Measurements from ENCODE around the gene TEFM. TPM values are rescaled to one million over a fixed set of nuclear protein-coding genes. Genes with fewer than 3 reads are reported as not detected.

TEFM gene
- total RNA-seq, 1 experiment from 2014 or later = 18.6 TPM

DNA sequence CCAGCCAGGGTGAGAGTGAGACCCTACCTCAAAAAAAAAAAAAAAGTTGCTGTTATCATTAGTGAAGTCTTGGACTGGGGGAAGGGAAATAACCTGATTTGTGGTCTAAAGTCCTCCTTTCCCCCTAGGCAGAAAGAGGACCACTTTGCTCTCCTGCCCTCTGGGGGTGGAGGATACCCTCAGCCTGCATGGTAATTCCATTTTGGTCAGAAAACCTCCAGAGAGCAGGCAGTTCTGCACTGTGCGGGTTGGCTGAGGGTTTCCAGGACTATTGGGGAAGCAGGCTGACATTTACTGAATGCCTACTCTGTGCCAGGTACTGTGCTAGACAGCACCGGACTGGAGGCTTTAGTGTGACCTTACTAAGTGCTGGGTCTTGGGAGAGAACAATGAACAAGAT is 18.3 kb upstream of the TEFM start:
- no peak for DNase-seq
- Mint-ChIP-seq H3K4me1 (ENCODE audit: low read depth, unreplicated experiment) (peaks cover 11% of the 10 kb centered on the region), H3K27ac (ENCODE audit: unreplicated experiment) (no peak overlapping the region), H3K4me3 (ENCODE audit: low read depth, unreplicated experiment) (no peak overlapping the region), H3K9me3 (ENCODE audit: low read depth, unreplicated experiment) (no peaks in the 10 kb centered on the region), H3K27me3 (ENCODE audit: unreplicated experiment) (peaks cover 67% of the 10 kb centered on the region), H3K36me3 (ENCODE audit: insufficient read depth, unreplicated experiment) (peaks cover 4% of the 10 kb centered on the region)
- TF ChIP-seq, protein P1, sequence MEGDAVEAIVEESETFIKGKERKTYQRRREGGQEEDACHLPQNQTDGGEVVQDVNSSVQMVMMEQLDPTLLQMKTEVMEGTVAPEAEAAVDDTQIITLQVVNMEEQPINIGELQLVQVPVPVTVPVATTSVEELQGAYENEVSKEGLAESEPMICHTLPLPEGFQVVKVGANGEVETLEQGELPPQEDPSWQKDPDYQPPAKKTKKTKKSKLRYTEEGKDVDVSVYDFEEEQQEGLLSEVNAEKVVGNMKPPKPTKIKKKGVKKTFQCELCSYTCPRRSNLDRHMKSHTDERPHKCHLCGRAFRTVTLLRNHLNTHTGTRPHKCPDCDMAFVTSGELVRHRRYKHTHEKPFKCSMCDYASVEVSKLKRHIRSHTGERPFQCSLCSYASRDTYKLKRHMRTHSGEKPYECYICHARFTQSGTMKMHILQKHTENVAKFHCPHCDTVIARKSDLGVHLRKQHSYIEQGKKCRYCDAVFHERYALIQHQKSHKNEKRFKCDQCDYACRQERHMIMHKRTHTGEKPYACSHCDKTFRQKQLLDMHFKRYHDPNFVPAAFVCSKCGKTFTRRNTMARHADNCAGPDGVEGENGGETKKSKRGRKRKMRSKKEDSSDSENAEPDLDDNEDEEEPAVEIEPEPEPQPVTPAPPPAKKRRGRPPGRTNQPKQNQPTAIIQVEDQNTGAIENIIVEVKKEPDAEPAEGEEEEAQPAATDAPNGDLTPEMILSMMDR (IDR thresholded peaks at IDR 0.05; ENCODE audit: unreplicated experiment) = no peak
- no TSS peak for BruUV-seq (replicated peaks)
- CTCF ChIA-PET = no interaction called here
- intact Hi-C loops (cut with micrococcal nuclease; ENCODE audit: unreplicated experiment) = no loop called here

DNA sequence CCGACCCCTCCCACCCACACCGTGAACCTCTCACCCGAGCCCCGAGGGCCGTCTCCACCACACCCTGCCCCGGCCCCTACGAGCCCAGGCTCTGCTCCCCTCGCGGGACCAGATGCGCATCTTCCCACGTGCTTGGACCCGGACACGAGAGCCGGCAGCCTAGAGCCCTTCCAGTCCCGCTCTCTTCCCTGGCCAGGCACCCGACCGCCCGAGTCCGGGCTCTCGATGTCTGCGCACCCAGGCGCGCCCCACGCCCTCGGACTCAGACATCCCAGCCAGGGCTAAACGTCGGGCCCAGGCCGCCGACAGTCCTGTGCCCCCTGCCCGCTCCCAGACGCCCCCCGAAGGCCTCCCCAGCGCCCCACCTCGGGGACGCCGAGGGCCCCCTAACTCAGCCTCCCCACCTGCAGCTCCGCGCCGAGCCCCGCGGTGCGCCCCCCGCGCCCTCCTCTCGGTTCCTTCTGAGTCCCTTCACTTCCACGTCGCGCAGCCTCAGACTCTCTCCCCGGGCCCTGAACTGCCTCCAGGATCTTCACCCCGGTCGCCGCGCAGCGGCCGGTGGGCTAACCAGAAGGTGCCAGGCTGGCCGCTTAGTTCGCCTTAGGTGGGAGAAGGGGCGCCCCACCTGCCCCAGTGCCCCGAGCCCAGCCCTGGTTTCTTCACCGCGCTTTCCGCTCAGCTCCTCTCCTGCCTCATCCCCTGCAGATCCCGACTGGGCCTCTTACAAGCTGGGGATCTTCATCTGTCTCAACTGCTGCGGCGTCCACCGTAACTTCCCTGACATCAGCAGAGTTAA is 16.4 kb upstream of the TEFM start:
- Mint-ChIP-seq H3K27ac (ENCODE audit: unreplicated experiment) (no peak overlapping the region), H3K27me3 (ENCODE audit: unreplicated experiment) (peaks cover 67% of the 10 kb centered on the region)

DNA sequence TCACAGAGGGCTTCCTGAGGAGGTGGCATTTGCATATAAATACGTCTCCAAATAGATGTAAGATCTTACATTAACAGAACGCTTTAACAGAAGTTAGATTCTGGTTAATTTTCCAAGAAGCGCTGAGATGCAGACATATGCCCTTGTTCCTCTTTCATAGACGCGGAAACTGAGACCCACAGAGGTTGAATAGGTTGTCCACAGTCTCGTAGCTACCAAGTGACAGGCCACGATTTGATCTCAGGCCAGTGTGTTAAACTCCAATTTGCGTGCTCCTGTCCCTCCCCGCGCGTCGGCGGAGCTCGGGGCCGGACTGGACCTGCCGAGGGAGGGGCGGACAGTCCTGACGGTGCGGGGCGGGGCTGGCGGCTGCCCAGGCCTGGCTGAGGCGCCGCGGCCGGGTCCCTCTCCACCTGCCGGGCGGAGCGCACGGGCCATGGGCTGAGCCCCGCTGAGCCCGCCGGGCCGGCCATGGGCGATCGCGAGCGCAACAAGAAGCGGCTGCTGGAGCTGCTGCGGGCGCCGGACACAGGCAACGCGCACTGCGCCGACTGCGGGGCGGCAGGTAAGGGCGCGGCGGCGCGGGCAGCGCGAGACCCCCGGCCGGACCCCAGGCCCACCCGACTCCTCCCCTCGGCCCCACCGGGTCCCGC is 15.6 kb upstream of the TEFM start, which contains the start of gene ADAP2:
Gene ADAP2, plus strand, starts transcription at position 402 of the 653 bp plus-strand sequence. Its CDS starts 70 bp downstream, at position 472.
- Mint-ChIP-seq H3K36me3 (ENCODE audit: insufficient read depth, unreplicated experiment) (peaks cover 4% of the 10 kb centered on the region), H3K9me3 (ENCODE audit: low read depth, unreplicated experiment) (no peaks in the 10 kb centered on the region), H3K27ac (ENCODE audit: unreplicated experiment) (no peak within 1 kb of the TSS), H3K4me3 (ENCODE audit: low read depth, unreplicated experiment) (peak within 1 kb of the TSS; percentile 76), H3K4me1 (ENCODE audit: low read depth, unreplicated experiment) (peaks cover 11% of the 10 kb centered on the region), H3K27me3 (ENCODE audit: unreplicated experiment) (peaks cover 59% of the 10 kb centered on the region)
- TF ChIP-seq, protein P1 (IDR thresholded peaks at IDR 0.05; ENCODE audit: unreplicated experiment) = no peak
- intact Hi-C loops (cut with micrococcal nuclease; ENCODE audit: unreplicated experiment) = no loop called here
- no TSS peak for BruUV-seq (replicated peaks)
- peak; percentile 60 for DNase-seq
- CTCF ChIA-PET = interaction anchor here (0.6 kb wide), 1 partner anchor 80 kb away, joined by 6 read pairs; no protein-coding TSS in a partner anchor

More for the DNA sequence above, 16.4 kb upstream of the TEFM start:
- intact Hi-C loops (cut with micrococcal nuclease; ENCODE audit: unreplicated experiment) = no loop called here
- peaks cover 11% of the 10 kb centered on the region for H3K4me1 Mint-ChIP-seq (ENCODE audit: low read depth, unreplicated experiment)
- peak; percentile 15 for DNase-seq
- H3K9me3 Mint-ChIP-seq (ENCODE audit: low read depth, unreplicated experiment) = no peaks in the 10 kb centered on the region
- peak overlapping the region; percentile 76 for H3K4me3 Mint-ChIP-seq (ENCODE audit: low read depth, unreplicated experiment)
- CTCF ChIA-PET = interaction anchor here (0.6 kb wide), 1 partner anchor 79 kb away, joined by 6 read pairs; no protein-coding TSS in a partner anchor
- no TSS peak for BruUV-seq (replicated peaks)
- TF ChIP-seq, protein P1 (IDR thresholded peaks at IDR 0.05; ENCODE audit: unreplicated experiment) = no peak
- H3K36me3 Mint-ChIP-seq (ENCODE audit: insufficient read depth, unreplicated experiment) = peaks cover 4% of the 10 kb centered on the region

DNA sequence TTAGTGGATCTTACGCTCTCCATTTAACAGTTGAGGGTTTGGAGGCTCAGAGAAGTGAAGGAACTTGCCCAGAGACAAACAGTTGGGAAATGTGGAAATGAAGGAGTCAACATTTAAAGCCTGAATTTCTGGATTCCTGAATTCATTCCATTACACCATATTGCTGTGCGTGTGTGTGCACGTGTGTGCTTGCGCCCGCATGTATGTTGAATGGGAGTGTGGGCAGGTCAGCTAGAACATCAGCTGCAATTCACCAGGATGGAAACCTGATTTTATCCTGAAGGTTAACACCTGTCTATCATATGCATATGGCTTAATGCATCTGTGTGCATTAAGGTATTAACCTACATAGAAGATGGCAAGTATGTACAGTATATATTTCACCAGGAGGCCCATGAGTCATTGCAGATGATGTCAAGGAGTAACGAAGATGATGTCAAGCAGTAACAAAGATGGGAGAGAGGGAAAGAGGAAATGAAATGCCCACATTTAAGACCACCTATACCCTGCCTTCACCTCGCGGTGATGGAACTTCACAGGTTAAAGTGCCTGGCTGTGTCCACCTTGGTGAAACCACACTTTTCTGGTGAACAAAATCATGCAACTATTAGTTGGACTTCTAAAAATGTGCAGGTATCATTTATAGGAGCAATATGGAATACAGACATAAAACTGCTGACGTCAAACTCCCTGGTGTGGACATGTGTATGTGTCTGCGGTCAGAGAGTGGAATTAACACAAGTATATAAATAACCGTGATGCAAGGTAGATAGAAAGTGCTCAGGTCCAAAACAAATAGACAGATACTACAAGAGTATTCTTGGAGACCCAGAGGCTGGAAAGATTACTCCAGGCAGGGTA is 14.9 kb upstream of the TEFM start:
- Mint-ChIP-seq H3K4me3 (ENCODE audit: low read depth, unreplicated experiment) (peak overlapping the region; percentile 76), H3K27me3 (ENCODE audit: unreplicated experiment) (peaks cover 52% of the 10 kb centered on the region), H3K27ac (ENCODE audit: unreplicated experiment) (no peak overlapping the region), H3K4me1 (ENCODE audit: low read depth, unreplicated experiment) (peaks cover 11% of the 10 kb centered on the region), H3K36me3 (ENCODE audit: insufficient read depth, unreplicated experiment) (peaks cover 4% of the 10 kb centered on the region), H3K9me3 (ENCODE audit: low read depth, unreplicated experiment) (no peaks in the 10 kb centered on the region)
- BruUV-seq (replicated peaks) = no TSS peak
- TF ChIP-seq, protein P1 (IDR thresholded peaks at IDR 0.05; ENCODE audit: unreplicated experiment) = no peak
- no peak for DNase-seq
- CTCF ChIA-PET = no interaction called here
- intact Hi-C loops (cut with micrococcal nuclease; ENCODE audit: unreplicated experiment) = no loop called here

All from Calu3 (cell line).